ENCODE measurements around the gene ERCC3.

GRCh38 chr2:127275356-127275755 lies 18.6 kb downstream of the ERCC3 start:
- TF ChIP-seq TSHZ2 (CRISPR knock-in tag; IDR thresholded peaks at IDR 0.05) (no peak), GLIS3 (CRISPR knock-in tag; IDR thresholded peaks at IDR 0.05) (no peak)
